SH-SY5Y (cell line): Measurements from ENCODE around the gene RUFY2.

ENCODE experiments used
- GATA2 ChIP-seq: IDR thresholded peaks from 2 replicates; pipeline ENCODE4 v1.6.1; 2011; ENCODE audit warnings: mild to moderate bottlenecking, low read depth, low read length
- GATA3 ChIP-seq: IDR thresholded peaks from 2 replicates; pipeline ENCODE4 v1.6.1; 2011; ENCODE audit warnings: low read depth, mild to moderate bottlenecking, low read length, moderate library complexity

- TF ChIP-seq GATA3, result no peak
- no peak for TF ChIP-seq GATA2
These were observed 110.0 kb downstream of the RUFY2 start for GRCh38 chr10:68296843-68297663.
